SU-DHL-6 (cell line): ENCODE results near the gene CNTN2.

Experiments
- CTCF ChIP-seq: fragments of 200-600 bp; sonication (generic); IDR thresholded peaks from one replicate; pipeline ENCODE4 v1.5.1; 2017; ENCODE audit warnings: antibody characterized with exemption, mild to moderate bottlenecking, low read length, moderate library complexity; ENCODE audit not compliant: insufficient read depth, poor library complexity, severe bottlenecking
- EZH2phosphoT487 ChIP-seq: fragments of 200-600 bp; sonication (generic), shearing (Covaris generic); conservative IDR thresholded peaks from 2 replicates; pipeline ENCODE4 v1.6.1; 2018; ENCODE audit warnings: mild to moderate bottlenecking, antibody characterized with exemption, low read length, moderate library complexity, mixed read lengths

GRCh38 chr1:205060746-205061145 lies 17.7 kb downstream of the CNTN2 start:
- TF ChIP-seq CTCF = no peak
- no peak for TF ChIP-seq EZH2phosphoT487
